HG03175 (cell line): ENCODE measurements around the gene ALDH4A1.
"Not testable (repeated sequence)": the region's sequence is repeated elsewhere in the genome, so short reads cannot be mapped to it uniquely, and the experiment has no call there.

Source experiments
- ATAC-seq: cut with Tn5 transposase; IDR thresholded peaks from one replicate; pipeline ENCODE4 v1.9.1; 2021; ENCODE audit warnings: mild to moderate bottlenecking, moderate library complexity; ENCODE audit not compliant: unreplicated experiment

The ALDH4A1 gene

DNA sequence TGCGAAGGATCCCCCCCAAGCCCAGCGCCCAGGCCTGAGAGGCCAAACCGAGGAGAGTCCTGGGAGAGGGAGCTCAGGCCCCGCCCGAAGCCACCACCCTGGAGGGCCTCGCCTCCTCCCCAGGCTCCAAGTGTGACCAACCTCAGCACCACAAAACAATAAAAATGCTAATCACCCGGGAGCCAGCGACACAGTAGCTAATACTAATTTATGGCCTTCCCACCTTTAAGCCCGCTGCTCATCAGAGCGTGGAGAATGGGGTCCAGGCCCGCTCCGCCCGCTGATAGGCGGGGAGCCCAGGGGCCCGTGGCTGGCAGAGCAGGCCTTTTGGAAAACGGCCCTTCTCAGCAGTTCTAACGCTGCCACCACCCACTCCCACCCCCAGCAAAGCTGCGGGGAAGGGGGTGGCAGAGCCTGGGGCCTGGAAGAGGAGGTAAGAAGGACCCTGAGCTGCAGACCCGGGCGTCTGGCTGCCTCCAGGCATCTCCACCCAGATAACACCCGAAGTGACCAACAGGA lies 22.5 kb downstream of the ALDH4A1 start:
- no peak for ATAC-seq

GRCh38 chr1:18879215-18879790 lies 23.1 kb downstream of the ALDH4A1 start:
- ATAC-seq: no peak

- ATAC-seq: no peak
Measured at GRCh38 chr1:18878538-18879214, 23.7 kb downstream of the ALDH4A1 start.

DNA sequence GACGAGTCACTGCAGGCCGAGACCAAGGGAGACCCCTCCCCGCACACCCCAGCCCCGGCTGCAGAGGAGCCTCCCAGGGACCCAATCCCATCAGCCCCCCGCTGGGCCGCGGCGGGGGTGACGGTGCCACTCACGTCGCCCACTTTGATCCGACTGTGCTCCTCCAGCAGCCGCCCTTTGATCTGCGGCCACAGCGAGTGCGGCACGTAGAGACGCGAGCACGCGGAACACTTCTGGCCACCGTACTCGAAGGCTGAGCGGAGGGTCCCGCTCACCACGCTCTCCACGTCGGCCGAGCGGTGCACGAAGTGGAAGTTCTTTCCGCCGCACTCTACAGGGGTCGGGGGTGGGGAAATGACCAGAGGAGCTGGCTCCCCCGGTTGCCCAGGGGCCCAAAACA lies 25.1 kb downstream of the ALDH4A1 start:
- no peak for ATAC-seq

DNA sequence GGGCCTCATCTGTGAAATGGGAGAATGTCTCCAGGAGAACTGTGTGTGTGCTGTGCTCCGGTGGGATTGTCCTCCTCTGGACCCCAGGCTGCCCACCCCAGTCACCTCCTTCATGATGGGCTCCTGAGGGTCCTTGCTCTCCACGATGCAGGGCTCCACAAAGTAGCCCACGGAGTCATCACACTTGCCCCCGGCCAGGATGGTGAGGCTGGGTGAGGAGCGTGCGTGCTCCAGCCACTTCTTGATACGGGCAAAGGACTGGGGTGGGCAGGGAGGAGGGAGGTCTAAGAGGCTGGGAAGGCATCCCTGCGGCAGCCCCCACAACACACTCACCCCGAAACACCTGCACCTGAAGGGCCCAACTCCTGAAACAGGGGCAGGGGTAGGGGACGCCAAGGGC lies 26.1 kb downstream of the ALDH4A1 start:
- no peak for ATAC-seq

DNA sequence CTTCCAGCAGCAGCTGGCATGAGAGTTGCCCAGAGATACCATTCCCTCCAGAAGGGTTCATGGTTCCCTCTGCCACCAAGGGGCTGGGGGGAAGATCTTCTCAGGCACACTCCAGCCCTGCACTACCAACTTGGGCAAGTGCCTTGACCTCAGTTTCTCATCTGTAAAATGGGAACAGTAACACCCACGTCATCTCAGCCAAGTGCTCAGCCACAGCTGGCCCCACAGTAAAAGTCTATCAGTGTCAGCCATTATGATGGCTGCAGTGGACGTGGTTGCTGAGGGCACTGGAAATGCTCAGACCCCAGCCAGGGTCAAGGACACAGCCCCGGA lies 26.6 kb downstream of the ALDH4A1 start:
- ATAC-seq: no peak

GRCh38 chr1:18875107-18875795 lies 27.1 kb downstream of the ALDH4A1 start:
- ATAC-seq: no peak

GRCh38 chr1:18874600-18874999 lies 27.8 kb downstream of the ALDH4A1 start:
- no peak for ATAC-seq

DNA sequence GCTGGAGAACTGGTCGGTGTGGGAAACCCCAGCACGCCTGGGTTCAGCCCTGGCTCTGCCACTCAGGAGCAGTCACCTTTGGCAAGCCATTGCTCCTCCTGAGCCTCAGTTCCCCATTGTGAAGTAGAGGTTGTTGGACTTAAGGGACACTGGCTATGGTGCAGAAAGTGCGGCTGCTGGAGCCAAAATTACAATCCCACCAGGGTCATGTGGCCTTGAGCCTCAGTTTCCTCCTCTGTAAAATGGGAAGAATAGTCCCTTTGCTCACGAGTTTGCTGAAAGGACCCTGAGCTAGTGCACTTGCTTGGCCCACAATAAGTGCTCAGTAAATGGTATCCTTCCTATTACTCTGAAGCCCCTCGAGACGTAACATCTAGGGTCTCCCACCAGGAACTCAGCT lies 28.3 kb downstream of the ALDH4A1 start:
- no peak for ATAC-seq

GRCh38 chr1:18872071-18872611 lies 30.2 kb downstream of the ALDH4A1 start:
- ATAC-seq: no peak

- no peak for ATAC-seq
Measured at GRCh38 chr1:18871401-18872070, 30.8 kb downstream of the ALDH4A1 start.

GRCh38 chr1:18870957-18871356 lies 31.4 kb downstream of the ALDH4A1 start:
- no peak for ATAC-seq

DNA sequence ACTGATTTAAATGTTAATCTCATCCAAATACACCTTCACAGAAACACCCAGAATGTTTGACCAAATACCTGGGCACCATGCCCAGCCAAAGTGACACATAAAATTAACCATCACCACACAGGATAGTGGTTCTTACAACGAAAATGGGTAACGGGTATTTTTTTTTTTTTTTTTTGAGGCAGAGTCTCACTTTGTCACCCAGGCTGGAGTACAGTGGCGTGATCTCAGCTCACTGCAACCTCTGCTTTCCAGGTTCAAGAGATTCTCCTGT lies 31.8 kb downstream of the ALDH4A1 start:
- ATAC-seq: not testable (repeated sequence)

GRCh38 chr1:18869847-18870594 lies 32.3 kb downstream of the ALDH4A1 start:
- ATAC-seq: no peak

- no peak for ATAC-seq
Measured at GRCh38 chr1:18868801-18869424, 33.4 kb downstream of the ALDH4A1 start.

DNA sequence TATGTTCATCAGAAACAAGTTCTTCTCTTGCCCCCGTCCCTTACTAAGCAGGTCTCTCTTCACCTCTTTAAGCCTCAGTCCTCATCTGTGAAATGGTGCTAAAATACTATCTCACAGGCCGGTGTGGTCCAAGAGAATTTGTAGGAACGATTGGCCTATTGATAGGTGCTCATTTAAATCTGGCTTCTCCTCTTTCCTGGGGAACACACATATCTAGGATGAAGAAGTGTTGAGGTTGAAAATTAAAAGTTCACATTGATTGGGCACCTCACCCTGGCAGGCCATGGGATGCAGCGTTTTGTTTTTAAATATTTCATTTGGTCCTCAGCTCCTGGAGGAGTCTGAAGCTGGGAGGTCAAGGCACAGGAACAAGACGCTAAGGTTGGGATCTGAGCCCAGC lies 34.0 kb downstream of the ALDH4A1 start:
- ATAC-seq: no peak

GRCh38 chr1:18866846-18867245 lies 35.5 kb downstream of the ALDH4A1 start:
- no peak for ATAC-seq

DNA sequence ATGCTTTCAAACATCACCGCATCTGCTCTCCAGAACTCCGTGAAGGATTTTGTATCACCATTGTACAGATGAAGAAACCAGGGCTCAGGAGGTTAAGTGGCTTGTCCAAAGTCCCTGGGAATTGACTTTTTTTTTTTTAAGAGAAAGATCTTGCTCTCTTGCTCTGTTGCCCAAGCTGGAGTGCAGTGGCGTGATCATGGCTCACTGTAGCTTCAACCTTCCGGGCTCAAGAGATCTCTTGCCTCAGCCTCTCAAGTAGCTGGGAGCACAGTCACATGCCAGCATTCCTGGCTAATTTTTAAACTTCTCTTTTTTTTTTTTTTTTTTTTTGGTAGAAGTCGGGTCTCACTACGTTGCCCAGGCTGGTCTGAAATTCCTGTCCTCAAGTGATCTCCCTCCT lies 36.0 kb downstream of the ALDH4A1 start:
- no peak for ATAC-seq

- ATAC-seq: no peak
Measured at GRCh38 chr1:18865176-18865575, 37.2 kb downstream of the ALDH4A1 start.

GRCh38 chr1:18861590-18861989 lies 40.8 kb downstream of the ALDH4A1 start:
- no peak for ATAC-seq

- ATAC-seq: no peak
Measured at GRCh38 chr1:18861082-18861481, 41.3 kb downstream of the ALDH4A1 start.
